ENCODE measurements around the gene C5orf47. TPM values are rescaled to one million over a fixed set of nuclear protein-coding genes. Genes with fewer than 3 reads are reported as not detected.

C5orf47 gene
- total and polyA plus RNA-seq, 9 donors: 0.06 to 0.19 (median 0.10) TPM; not detected in 6

Other genes starting within 250 kb of the C5orf47 start
- gene CPEB4, start 100.8 kb upstream of the C5orf47 start, total RNA-seq: 36.5 TPM
- gene CPEB4, start 100.8 kb upstream of the C5orf47 start, polyA plus RNA-seq (ENCODE audit: insufficient read depth in 1 of 8, insufficient read length in 8 of 8, low replicate concordance in 1 of 8): 10 to 100 TPM; 15.3 to 27.2 (median 21.6) TPM
- gene NSG2, start 56.5 kb downstream of the C5orf47 start, total RNA-seq: 0.18 TPM
- gene NSG2, start 56.5 kb downstream of the C5orf47 start, polyA plus RNA-seq (ENCODE audit: insufficient read depth in 1 of 8, insufficient read length in 8 of 8, low replicate concordance in 1 of 8): 1 to 10 TPM in 1 of 8 donors, under 1 TPM in 5, not detected in 2; 0.14 to 1.6 (median 0.50) TPM